ENCODE data around the gene LMO3. TPM values are rescaled to one million over a fixed set of nuclear protein-coding genes. Genes with fewer than 3 reads are reported as not detected.

The LMO3 gene
- total and polyA plus RNA-seq, 2 of the 4 experiments (the other 2 are of a cell fraction) = 0.54 to 0.84 TPM

GRCh38 chr12:16618256-16618655, 12.3 kb upstream of the LMO3 start:
- Histone ChIP-seq H2BK20ac (ENCODE audit: low read depth, low read length) (no peak overlapping the region), H4K20me1 (ENCODE audit: insufficient read depth, low read length) (no peaks in the 10 kb centered on the region), H3K27me3 (ENCODE audit: control insufficient read depth, insufficient read depth, low read length) (no peaks in the 10 kb centered on the region), H2BK120ac (ENCODE audit: low read depth, low read length) (no peak overlapping the region), H3K79me1 (ENCODE audit: low read depth in 1 of 2, low read length in 2 of 2) (no peaks in the 10 kb centered on the region), H3K14ac (replicated peaks; ENCODE audit: low read depth, low read length) (no peak overlapping the region), H4K91ac (ENCODE audit: insufficient read depth, low read depth, low read length) (no peak overlapping the region), H3K4ac (ENCODE audit: low read depth, low read length) (no peak overlapping the region), H3K9me3 (ENCODE audit: control insufficient read depth, insufficient read depth, low read length) (no peaks in the 10 kb centered on the region), H3K56ac (ENCODE audit: extremely low read depth, insufficient read depth, low read length) (no peak overlapping the region), H3K4me2 (ENCODE audit: low read depth, low read length) (no peak overlapping the region), H2AK9ac (replicated peaks; ENCODE audit: low read depth, low read length, poor library complexity) (no peak overlapping the region), H3K9ac (ENCODE audit: low read depth, low read length) (no peak overlapping the region), H3K4me3 (ENCODE audit: insufficient read depth, low read depth, low read length) (no peak overlapping the region), H4K8ac (ENCODE audit: low read depth in 2 of 2, low read length in 2 of 2) (no peak overlapping the region), H3K23ac (ENCODE audit: low read depth, low read length) (no peak overlapping the region), H4K5ac (ENCODE audit: low read depth, low read length) (no peak overlapping the region), H2AK5ac (ENCODE audit: low read depth, low read length) (no peak overlapping the region), H3K18ac (ENCODE audit: low read depth, low read length) (no peak overlapping the region), H2BK15ac (ENCODE audit: low read depth, low read length) (no peak overlapping the region), H3K9me1 (ENCODE audit: insufficient read depth, low read length) (no peaks in the 10 kb centered on the region), H2AFZ (replicated peaks; ENCODE audit: low read length, poor library complexity) (no peak overlapping the region), H2BK5ac (ENCODE audit: low read depth, low read length, poor library complexity, severe bottlenecking) (no peak overlapping the region), H3K27ac (ENCODE audit: insufficient read depth, low read length) (no peak overlapping the region), H3K4me1 (ENCODE audit: control insufficient read depth, insufficient read depth, low read length) (no peaks in the 10 kb centered on the region), H3K36me3 (ENCODE audit: control insufficient read depth, insufficient read depth, low read length) (no peaks in the 10 kb centered on the region)
- ATAC-seq (ENCODE audit: low read depth) = peak; percentile 35; the same call in 1 of the 2 replicates
- intact Hi-C loops (cut with micrococcal nuclease) (no loop called here), dilution Hi-C loops (cut with HindIII; ENCODE audit: low sequenced_read_pairs, unreplicated experiment) (no loop called here), in situ Hi-C loops (cut with MboI; ENCODE audit: low sequenced_read_pairs) (no loop called here)
- CTCF ChIA-PET = no interaction called here
- no TSS peak for BruUV-seq (replicated peaks)
- POLR2A ChIA-PET (ENCODE audit: unreplicated experiment) = no interaction called here
- TF ChIP-seq CHD1 (IDR thresholded peaks at IDR 0.05; ENCODE audit: low read depth, low read length) = no peak
- no peak for TF ChIP-seq MAFK (IDR thresholded peaks at IDR 0.05; ENCODE audit: low read depth, low read length)
- TF ChIP-seq MXI1 (IDR thresholded peaks at IDR 0.05; ENCODE audit: borderline replicate concordance, low read depth, low read length) = no peak
- no peak for TF ChIP-seq RCOR1 (IDR thresholded peaks at IDR 0.05; ENCODE audit: insufficient replicate concordance, low read length)
- no peak for TF ChIP-seq ELK1 (IDR thresholded peaks at IDR 0.05; ENCODE audit: borderline replicate concordance, low read depth, low read length)
- DNase-seq = peak; percentile 52
- WGBS, 2 experiments (ENCODE audit: extremely low coverage in 2 of 2, insufficient read length in 1 of 2) = no CpG with 5 or more reads among the region's 1 CpG
